GM21528 (cell line): ENCODE data around the gene RBM33.

Source experiments
- ATAC-seq: cut with Tn5 transposase; IDR thresholded peaks from one replicate; pipeline ENCODE4 v1.9.1; 2021; ENCODE audit warnings: mild to moderate bottlenecking, moderate library complexity; ENCODE audit not compliant: unreplicated experiment, low FRiP score

Gene RBM33

DNA sequence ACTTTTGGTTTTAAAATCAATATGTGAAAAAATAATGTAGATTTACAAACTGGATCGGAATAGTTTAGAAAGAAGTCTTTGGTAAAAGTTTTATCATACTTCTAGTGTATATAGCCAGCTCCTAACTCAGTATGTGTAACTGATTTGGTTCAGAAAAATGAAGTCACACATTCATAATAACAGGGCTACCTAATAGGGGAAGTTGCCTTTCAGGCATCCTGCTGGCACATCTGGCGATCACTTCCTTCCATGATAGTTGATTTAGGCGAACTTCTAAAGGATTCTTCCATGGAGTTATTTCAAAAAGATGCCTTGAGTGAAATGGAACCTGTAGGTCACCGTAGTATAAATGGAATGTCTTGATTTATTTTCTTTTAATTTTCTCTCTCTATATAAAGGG is 98.7 kb downstream of the RBM33 start:
- ATAC-seq, result no peak

DNA sequence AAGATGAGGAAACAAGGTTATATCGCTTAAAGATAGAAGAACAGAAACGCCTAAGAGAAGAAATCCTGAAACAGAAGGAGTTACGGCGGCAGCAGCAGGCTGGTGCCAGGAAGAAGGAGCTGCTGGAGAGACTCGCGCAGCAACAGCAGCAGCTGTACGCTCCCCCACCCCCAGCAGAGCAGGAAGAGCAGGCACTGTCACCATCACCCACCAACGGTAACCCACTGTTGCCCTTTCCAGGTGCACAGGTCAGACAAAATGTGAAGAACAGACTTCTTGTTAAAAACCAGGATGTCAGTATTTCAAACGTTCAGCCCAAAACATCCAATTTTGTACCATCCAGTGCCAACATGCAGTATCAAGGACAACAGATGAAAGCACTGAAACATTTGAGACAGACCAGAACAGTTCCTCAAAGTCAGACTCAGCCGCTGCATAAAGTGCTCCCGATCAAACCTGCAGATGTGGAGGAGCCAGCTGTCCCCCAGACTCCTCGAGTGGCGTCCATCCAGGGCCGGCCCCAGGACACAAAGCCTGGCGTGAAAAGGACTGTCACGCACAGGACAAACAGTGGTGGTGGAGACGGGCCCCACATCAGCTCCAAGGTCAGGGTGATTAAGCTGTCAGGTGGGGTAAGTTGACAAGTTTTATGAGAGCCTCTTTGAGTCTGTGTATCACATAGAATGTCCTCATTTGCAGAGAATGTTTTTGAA is 100.7 kb downstream of the RBM33 start:
- ATAC-seq, result no peak

DNA sequence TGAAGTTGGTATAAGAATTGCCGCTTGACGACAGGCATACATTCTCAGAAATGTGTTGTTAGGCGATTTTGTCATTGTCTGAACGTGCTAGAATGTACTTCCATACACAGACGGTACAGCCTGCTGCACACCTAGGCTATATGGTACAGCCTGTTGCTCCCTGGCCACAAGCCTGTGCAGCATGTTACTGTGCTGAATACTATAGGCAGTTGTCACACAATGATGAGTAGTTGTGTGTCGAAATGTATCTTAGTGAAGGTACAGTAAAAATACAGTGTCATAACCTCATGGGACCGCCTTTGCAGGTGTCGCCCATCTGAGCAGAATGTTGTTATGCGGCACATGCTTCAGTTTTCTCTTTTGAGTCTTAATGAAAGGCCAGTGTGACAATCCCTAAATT is 101.3 kb downstream of the RBM33 start:
- ATAC-seq, result peak; percentile 21

DNA sequence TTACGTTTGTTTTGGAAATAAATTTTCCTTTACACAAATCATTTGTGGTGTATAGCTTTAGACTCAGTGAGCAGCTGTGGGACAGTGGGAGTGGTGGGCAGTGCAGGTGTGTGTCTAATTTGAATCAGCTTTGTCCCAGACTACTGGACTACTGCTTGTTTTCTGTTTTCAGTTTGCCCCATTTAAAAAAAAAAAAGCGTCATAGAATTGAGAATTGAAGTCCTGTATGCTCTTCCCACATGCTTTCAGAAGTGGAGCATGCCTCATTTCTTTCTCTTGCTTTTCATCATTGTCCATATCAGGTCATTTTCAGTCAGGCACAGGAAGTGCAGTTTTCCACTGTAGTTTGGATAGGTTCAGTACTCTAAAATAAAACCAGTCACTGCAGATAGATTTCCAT is 101.7 kb downstream of the RBM33 start:
- ATAC-seq, result peak; percentile 60

DNA sequence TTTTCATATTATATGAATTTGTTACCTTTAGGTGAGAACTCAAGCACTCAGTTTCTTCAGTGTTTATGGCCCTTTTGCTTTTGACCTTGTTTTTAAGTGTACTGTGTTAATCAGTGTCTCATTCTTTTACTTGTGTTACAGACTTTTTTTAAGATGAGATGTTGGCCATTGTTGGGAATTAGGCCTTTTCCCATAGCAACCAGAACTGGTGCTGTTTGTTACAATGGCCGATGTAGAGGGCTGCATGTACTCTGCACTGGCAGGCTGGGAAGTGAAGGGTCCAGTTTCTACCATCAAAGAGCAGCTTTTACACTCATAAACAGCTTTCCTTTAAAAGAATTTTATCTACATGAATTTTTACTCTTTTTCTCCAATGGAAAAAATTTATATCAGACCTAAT is 102.7 kb downstream of the RBM33 start:
- ATAC-seq, result no peak

DNA sequence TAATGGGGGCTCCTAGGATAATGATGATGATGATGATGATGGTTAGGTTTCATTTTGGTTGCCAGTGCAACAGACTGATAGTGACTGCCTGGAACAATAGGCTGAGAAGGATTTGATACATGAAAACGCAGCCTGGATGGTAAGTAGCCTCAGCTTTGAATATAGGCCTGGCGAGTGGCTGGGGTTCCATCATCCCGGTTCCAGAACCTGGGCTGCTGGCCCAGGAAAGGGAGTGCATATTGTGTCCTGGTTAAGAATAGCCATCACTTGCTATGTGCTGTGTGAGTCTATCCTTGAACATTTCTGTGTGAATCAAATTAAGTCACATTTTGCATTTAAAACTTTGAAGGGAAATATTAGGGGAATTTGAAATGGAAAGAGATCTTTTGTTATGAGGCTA is 105.1 kb downstream of the RBM33 start:
- no peak for ATAC-seq

DNA sequence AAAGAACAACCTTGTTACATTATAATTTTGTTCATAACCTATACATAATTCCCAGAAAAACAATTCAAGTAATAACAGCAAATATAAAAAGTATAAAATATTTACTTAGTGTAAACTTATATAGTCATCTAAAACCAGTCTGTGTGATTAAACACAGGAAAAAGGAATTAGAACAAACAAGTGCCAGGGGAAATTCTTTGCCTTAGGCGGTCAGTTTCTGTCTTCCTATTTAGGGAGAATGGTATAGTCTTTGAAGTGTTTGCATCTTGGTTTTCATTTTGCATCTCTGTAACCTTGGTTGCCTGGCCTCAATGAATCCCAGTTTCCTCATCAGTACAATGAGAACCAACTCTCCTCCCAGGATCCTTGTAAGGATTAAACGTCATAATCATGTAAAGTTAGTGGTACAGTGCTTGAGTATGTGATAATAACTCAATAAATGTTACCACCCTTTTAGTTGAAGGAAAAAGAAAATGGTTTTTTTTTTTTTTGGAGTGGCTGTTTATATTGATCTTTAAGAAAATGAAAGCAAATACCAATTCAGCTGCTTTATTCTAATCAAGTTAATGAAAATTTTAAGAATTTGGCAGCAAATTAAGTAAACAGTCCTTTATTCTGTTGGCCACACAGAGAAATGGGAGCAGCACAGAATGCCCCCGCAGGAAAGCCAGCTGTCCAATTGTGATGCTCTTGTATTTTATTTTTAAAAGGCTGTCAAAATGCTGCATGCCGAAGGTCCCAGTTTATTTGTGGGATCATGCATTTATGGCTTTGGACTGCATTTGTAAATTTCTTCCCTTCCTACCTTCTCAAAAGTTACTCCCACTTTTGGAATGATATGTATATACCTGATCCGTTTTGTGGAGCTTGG is 106.0 kb downstream of the RBM33 start:
- ATAC-seq, result no peak

DNA sequence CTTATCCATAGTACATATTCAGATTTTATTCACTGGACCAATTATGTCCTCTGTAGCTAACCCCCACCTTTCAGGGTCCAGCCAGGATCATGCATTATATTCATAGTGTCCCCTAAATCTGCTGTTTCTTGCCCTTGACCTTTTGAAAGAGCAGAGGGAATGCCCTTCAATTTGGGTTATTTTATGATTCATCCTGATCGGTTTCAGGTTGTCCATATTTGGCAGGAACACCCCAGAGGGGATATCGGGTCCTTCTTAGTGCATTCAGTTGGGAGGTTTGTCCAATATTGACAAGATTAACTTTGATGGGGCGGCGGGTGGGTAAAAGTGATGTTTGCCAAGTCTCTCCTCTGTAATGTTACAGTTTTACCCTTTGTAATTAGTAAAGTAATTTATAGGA is 106.9 kb downstream of the RBM33 start:
- no peak for ATAC-seq

DNA sequence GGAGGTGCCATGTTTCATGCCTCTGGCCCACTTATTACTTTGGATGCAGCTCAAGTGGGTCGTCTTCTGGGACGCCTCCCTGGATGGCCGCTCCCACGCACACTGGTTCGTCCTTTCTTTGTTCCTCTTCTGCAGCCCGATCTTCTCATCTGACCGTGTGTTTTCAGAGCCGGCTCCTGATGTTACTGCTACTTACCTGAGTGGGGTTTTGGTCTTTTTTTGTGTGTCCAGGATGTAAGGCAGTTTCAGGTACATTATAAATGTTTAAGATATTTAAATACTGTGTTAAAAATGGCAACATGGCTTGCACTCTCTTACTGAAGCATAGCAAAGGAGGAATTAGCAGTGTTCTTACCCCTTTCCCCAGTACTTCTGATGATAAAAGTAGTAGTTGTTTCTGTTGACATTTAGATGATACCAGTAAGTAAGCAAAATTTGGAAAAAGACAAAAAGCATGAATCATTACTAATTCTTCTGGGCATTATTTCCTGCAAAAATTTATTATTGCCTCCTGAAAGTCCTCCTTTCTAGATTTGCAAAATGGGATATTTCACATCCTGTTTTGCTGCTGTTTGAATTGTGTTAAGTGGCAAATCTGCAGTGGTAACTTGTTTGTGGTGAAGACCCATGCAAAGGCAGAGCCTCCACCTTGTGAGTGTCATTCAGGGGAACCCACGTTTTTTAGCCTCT is 108.4 kb downstream of the RBM33 start:
- ATAC-seq, result peak; percentile 63

DNA sequence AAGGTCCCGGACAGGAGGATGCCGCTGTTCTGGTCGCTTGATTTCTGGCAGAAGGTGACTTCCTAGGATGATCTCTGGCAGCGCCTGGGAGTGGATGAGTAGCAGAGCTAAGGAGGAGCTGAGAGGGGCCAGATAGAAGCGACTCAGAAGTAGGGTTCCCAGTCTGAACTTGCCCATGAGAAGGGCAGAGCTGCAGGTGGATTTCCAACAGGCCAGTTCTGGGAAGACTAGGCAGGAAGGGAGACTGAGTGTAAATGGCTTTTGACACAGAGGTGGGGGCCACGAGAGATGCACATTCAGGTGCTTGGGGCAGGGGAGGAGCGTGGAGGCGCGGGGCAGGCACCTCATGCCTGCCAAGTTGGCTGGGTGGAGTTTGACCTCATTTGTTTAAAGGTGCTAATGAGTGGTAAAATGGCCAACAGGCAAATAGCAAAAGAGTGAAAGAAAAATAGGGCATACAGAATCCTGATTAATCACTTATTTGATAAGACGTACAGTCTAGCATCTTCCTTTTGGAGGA is 109.0 kb downstream of the RBM33 start:
- no peak for ATAC-seq

DNA sequence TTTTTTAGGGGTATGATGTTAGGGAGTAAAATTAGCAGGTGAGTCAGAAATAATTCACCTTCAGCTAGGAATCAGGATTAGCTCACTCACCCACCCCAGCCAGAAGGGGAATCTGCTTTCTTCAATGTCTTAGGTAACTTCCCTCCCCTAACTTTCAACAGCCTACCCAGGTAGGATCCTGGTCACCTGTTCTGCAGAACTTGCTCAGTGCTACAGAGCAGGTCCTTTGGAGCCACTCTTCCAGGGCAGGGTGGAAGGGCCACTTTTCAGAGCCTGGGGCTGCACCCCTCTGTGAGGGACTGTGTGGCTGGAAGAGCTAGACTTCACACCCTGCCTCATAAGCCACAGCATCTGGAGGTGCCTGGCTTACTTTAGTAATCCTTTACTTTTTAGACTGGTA is 109.7 kb downstream of the RBM33 start:
- ATAC-seq, result no peak

DNA sequence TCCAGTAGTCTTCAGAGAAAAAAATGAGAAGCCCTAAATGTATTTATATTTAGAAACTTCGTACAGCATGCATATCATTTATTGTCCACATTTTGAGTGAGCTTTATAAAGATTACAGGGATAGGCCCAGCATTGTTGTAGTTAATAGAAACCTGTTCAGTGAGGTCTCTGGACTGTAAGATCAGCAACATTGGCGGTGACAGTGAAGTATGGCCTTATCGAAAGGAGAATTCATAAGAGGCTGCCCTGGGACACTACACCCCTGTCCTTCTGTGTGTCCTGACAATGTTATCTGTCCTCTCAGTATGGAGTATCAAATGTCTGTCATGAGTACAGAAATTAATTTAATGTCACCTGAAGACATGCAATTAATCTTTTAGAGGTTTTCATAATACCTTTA is 110.6 kb downstream of the RBM33 start:
- no peak for ATAC-seq

DNA sequence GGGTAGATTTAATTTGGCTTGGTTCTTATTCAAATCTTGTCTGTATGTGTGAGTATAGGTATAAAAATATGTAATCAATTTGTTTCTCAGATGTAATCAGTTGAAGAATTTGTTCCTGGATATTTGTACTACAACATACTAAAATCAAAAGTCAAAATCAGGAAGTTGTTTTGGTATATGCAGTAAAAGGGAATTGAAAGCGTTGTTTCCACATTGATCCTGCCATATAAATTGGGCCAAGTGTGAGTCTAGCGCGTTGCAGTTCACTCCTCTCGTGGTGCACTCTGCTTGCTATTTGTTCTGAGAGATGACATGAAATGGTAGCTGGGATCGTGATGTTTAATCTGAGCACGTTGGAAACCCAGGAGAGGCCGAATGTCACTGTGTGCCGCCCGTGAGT is 111.9 kb downstream of the RBM33 start:
- ATAC-seq, result no peak

DNA sequence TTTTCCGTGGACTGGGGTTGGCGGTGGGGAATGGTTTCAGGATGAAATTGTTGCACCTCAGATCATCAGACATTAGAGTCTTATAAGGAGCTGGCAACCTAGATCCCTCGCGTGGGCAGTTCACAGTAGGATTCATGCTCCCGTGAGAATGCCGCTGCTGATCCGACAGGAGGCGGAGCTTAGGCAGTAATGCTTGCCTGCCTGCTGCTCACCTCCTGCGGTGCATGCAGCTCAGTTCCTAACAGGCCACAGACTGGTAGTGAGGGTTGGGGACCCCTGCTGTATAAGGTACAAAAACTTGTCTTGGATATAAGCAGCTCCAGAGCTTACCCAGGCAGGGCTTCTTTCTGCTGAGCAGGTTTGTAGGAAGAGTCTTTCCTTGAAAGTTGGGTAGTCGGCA is 113.9 kb downstream of the RBM33 start:
- ATAC-seq, result no peak

DNA sequence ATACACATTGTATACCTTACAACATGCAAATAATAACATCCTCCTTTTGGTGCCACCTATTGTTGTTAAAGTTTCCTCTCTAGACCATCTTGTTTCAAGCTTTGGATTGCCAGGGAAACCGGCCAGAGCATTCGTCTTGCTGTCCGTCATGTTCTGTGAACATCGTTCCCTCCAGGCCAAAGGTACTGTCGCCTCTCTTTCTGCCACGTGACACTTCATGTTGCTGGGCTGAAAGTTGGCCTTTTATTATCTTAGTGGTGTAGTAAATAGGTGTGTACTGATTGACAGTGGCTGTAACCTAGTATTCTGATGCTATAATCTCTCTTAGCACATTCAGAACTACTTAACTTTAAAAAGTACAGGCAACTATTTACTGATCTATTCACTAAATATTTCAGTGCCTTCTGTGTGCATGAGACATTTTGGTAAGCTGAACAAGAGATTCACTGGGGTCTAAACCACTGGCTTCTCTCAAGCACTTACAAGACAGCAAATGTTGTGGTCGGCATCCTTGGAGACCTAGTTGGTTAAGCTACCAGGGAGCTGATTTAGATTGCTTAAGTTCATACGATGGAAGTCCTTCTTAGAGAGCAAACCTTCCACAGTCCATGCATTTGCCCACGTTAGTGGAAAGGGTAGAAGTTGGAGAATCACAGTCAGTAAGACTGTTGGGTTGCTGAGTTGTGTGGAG is 115.4 kb downstream of the RBM33 start:
- no peak for ATAC-seq

DNA sequence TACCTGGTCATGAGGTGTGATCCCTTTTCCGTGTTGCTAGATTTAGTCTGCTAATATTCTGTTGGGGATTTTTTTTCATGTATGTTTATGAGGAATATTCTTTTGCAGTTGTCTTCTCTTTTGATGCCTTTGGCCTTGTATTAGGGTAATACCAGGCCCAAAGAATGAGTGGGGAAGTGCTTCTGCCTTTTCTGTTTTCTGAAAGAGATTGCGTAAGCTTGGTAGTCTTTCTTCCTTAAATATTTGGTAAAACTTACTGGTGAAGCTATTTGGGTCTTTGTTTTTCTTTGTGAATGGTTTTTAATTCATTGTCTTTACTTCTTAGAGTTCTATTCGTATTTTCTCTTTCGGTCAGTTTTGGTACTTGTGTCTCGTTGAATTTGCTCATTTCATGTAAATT is 116.7 kb downstream of the RBM33 start:
- no peak for ATAC-seq

DNA sequence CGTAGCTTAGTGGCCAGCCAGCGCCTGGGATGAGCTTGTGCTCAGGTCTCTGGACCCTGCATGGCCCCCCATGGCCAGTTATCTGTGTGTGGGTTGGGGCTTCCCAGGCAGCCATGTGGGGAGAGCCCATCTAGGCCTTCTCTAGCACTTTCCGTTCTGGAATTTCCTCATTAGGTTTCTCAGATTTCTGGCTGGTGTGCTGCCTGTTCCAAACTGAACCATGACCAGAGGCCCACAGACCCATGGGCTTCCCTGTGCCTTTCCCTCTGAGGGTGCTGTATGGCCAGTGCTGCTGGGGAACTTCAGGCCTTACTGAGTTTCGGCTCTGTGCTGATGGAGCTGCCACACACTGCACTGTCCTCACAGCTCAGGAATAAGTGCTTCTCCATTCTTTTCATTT is 117.6 kb downstream of the RBM33 start:
- no peak for ATAC-seq

DNA sequence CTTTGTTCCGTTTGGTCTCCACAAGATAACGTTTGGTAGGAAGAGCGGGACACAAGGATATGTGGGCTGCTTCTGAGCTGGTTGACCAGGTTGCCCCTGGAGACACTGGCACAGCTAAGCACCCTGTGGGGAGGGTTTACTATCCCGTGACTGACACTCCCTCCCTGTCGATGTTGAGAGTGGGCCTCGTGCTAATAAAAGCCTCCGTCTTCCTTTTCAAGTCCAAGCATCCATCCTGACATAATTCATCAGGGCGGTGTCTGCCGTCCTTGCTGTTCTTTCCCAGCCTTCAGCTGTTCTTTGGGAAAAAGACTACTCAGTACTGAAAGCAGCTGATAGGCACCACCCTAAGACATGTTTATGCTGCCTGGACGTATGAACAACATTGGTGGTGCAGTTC is 118.2 kb downstream of the RBM33 start:
- no peak for ATAC-seq

DNA sequence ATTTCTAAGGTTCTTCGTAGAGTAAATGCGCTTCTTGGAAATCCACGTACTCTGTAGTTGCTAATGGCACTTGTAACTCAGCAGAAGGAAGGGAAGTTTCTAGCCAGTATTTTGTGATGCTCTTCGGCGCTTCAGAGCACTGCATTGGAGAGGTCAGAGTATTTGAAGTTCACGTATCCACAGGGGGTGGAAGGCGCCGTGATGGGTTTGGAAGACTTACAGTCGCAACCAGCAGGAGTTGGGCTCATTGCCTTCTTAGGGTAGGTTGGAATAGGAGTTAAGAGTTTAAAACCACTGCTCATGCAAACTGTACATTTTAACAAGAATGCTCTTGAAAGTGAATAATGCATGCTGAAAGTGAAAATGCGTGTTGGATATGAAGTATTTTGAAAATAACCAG is 118.7 kb downstream of the RBM33 start:
- ATAC-seq, result no peak

DNA sequence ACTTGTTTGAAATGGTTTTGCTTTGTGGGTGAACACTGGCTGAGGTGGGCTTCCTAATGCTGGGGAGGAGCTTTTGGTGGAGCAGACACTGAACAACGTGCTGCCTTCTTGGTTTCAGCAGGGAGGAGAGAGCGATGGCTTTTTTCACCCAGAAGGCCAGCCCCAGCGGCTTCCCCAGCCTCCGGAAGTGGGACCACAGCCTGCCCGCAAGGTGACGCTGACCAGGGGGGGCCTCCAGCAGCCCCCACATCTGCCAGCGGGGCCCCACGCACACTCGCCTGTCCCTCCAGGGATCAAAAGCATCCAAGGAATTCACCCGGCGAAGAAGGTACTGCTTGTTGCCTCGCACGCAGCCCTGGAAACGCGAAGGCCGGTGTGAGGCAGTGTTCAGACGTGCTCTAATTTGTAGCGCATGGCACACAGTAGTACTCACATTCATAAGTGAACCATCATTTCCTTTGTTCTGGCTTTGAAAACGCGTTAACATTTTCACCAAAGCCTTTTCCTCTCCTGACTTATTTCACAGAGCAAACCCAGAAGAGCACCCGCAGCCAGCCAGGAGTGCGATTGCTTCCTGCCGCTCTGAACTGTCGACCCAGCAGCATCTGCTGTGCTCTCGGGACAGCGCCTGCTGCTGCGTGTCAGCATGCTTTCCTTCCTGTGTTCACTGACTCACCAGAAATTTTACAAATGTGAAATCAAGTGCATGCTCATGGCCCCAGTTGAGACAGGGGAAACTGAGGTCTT is 119.4 kb downstream of the RBM33 start:
- ATAC-seq, result peak; percentile 67
